Stimulated activated CD8-positive, alpha-beta memory T cell treated with anti-CD3 and anti-CD28 coated beads, Interleukin-12 subunit alpha, Interleukin-12 subunit beta, amount 100 ng/mL, for 4 hours (primary cell): Measurements from ENCODE around the gene MGAT4A.

Experiments
- DNase-seq: peaks from one replicate; pipeline ENCODE4 v3.0.0-alpha.2; 2020; ENCODE audit warnings: low read depth

Gene MGAT4A

DNA sequence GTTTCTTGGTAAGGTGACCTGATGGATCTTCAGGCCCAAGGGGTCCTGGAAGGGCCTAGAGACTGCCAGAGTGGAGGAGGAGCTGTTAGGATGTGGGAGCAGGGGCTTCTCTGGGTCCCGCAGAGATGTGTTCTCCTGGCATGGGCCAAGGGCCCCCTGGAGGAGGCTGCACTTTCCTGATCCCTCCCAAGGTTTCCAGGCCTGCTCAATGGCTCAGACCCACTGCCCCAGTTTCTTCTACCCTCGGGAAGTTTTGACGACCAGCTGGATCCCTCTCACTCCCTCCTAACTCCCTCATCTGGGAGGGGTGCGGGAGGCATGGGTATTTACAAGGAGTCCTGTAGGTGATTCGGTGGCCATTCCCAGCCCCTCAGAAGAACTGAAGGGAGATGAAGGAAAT is 158.7 kb downstream of the MGAT4A start:
- DNase-seq = no peak

DNA sequence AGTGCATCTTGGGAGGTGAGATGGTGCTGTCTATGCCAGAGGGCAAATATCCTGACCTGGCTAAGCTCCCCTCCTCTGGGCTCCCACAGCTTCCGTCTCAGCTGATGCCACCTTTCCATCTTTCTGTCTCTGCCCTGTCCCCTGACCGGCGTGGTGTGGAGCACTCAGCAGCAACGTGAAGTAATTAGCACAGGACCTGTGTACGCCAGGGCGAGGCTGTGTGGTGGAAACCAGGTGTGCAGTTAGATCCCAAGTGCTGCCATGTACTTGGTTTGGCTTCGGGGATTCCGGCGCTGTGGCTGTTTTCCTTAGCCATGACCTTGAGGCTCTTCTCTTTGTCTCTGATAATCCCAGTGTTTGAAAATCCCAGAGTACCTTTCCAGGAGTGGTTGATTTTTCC is 159.1 kb downstream of the MGAT4A start:
- DNase-seq = no peak

DNA sequence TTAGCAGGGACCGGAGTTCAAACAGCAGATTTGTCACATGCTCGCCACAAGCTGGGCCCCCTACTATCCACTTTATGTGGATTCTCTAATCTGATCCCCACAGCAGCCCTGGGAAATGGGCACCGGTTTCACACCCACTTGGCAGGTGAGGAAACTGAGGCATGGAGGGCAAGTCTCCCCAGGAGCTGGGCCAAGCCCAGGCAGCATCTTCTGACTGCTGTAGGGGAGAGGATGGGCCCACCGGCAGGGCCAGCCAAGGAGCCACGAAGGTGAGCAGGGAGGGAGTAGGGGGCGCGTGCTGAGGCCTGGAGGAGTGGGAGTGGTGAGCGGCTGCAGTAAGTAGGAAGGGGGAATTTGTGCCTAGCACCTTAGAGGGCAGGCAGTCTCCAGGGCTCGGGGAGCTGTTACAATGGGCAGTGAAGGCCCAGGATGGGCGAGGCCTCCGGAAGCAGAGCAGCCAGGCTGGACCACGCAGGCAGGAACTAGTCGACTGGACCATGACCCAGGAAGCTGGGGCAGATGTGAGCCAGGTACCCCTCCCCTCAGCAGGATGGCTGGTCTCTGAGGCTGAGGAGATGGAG is 159.7 kb downstream of the MGAT4A start:
- DNase-seq = no peak

DNA sequence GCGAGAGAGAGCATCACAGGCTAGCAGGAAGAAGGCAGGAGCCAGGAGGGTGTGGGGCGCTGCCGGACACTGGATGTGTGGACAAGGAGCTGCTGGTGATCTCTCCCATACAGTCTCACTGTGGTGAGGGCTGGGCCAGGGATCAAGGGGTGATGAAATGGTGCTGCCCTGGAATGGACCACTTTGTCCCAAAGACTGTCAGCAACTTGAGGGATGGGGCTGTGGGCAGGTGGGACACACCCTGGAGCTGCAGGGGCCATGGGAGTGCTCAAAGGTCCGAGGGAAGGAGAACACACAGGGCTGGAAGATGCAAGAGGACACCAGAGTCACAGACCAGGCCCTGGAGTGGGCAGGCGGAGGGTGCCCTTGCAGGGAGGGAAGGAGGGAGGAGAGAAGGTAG is 160.6 kb downstream of the MGAT4A start:
- DNase-seq = no peak

DNA sequence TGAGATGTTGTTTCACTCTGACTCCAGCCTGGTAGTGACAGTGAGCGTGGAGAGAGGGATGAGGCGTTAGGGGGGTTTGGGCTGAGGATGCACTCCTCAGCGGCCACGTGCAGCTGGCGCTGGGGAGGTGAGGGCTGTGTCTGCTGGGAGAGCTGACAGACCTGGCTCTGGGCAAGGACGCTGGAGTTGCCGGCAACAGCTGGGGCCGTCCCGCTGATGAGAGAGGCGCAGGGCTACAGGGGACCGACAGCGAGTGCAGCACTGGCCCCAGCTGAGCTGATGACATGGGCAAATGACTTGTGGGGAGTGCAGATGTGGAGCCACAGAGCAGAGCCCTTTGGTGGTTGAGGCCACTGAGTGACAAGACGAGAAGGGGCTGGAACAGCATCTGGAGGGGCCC is 161.0 kb downstream of the MGAT4A start:
- no peak for DNase-seq

DNA sequence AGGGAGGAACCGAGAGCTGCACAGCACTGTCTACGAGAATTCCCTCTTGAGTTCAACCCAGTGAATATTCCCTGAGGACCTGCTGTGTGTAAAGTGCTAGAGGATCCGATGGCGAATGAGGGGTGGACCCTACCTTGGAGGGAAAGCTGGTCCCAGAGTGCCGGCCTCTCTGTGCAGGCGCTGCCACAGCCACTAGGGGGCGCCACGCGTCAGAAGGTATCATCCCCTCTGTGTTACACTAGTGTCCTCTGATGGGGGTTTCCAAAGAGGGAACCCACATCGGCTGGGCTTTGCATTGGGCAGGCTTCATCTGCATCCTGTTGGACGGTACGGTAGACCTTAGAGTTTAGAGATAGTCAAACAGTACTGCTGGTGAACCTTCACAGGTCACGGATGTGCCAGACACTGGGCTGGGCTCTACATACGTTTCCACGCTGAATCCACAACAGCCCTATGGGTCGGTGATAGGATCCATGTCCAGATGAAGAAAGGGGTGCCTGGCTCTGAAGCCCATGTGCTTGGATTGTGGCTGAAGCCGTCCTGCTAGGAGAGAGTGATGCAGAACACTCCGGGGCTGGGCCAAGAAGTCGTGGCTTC is 161.6 kb downstream of the MGAT4A start:
- DNase-seq = peak; percentile 42
